Neural crest cell (in vitro differentiated cells): ENCODE measurements around the gene LATS2. TPM values are rescaled to one million over a fixed set of nuclear protein-coding genes. Genes with fewer than 3 reads are reported as not detected.
"Not testable (repeated sequence)": the region's sequence is repeated elsewhere in the genome, so short reads cannot be mapped to it uniquely, and the experiment has no call there.

Experiments used
- DNase-seq: peaks from one replicate; pipeline ENCODE4 v3.0.0; 2021; ENCODE audit warnings: low read depth, mixed read lengths, low spot score
- H3K27ac Mint-ChIP-seq: one replicate; pipeline ENCODE4 v1.8.0; 2021; ENCODE audit warnings: mild to moderate bottlenecking, mixed read lengths; ENCODE audit not compliant: unreplicated experiment
- H3K27me3 Mint-ChIP-seq: 2 replicates; pipeline ENCODE4 v1.8.0; 2021; ENCODE audit warnings: low read depth, mild to moderate bottlenecking, mixed read lengths
- H3K36me3 Mint-ChIP-seq: 2 replicates; pipeline ENCODE4 v1.8.0; 2021; ENCODE audit warnings: low read depth, mild to moderate bottlenecking, mixed read lengths
- H3K4me1 Mint-ChIP-seq: 2 replicates; pipeline ENCODE4 v1.8.0; 2021; ENCODE audit warnings: mixed read lengths
- H3K4me3 Mint-ChIP-seq: one replicate; pipeline ENCODE4 v1.8.0; 2021; ENCODE audit warnings: mild to moderate bottlenecking, mixed read lengths
- H3K9me3 Mint-ChIP-seq: 2 replicates; pipeline ENCODE4 v1.8.0; 2021; ENCODE audit warnings: mixed read lengths
- total RNA-seq: library from RNA; stranded (reverse); gene quantifications from 2 replicates; pipeline ENCODE4 v1.2.1, GENCODE V29; 2021
- TF ChIP-seq, protein P1 (sequence below): fragments of 200-600 bp; sonication (generic); conservative IDR thresholded peaks from 2 replicates; pipeline ENCODE4 v1.5.0; 2021; ENCODE audit warnings: antibody characterized with exemption, mild to moderate bottlenecking

Gene LATS2
- total RNA-seq, 1 donor from 2014 or later, result 26.2 TPM

DNA sequence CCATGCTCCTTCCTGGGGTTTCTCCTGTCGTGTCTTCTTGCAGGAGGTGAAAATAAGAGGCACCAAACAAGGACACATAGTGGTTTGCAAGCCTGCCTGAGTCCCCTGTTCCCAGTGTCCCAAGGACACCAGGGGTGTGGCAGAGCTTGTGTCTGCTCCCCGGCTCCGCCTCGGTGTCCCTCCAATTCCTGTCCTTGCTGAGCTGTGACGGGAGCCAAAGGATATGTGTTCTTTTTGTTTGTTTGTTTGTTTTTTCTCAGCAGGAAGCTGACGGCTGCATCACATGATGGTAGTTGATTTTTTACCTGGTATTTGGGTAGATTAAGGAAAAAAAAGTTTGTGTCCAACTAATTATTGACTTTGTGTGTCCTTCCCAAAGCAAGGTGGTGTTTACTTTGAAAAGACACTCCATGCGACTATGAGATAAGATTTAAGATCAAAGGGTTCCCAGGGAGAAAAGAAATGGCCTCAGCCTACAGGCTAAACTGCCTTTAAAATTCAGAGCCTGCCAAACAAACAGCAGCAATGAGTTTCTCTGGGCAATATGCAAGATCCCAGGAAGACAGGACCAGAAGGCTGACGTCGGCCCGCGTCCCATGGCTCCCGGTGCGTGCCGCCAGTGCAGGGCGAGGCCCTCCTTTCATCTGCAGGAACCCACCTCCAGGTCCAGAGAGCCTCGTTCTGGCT lies 108.0 kb downstream of the LATS2 start:
- TF ChIP-seq, protein P1, sequence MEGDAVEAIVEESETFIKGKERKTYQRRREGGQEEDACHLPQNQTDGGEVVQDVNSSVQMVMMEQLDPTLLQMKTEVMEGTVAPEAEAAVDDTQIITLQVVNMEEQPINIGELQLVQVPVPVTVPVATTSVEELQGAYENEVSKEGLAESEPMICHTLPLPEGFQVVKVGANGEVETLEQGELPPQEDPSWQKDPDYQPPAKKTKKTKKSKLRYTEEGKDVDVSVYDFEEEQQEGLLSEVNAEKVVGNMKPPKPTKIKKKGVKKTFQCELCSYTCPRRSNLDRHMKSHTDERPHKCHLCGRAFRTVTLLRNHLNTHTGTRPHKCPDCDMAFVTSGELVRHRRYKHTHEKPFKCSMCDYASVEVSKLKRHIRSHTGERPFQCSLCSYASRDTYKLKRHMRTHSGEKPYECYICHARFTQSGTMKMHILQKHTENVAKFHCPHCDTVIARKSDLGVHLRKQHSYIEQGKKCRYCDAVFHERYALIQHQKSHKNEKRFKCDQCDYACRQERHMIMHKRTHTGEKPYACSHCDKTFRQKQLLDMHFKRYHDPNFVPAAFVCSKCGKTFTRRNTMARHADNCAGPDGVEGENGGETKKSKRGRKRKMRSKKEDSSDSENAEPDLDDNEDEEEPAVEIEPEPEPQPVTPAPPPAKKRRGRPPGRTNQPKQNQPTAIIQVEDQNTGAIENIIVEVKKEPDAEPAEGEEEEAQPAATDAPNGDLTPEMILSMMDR, result no peak
- Mint-ChIP-seq H3K4me3 (no peak overlapping the region), H3K36me3 (no peaks in the 10 kb centered on the region), H3K4me1 (no peaks in the 10 kb centered on the region), H3K9me3 (peaks cover 5% of the 10 kb centered on the region), H3K27me3 (peaks cover 6% of the 10 kb centered on the region), H3K27ac (no peak overlapping the region)
- DNase-seq, result no peak

DNA sequence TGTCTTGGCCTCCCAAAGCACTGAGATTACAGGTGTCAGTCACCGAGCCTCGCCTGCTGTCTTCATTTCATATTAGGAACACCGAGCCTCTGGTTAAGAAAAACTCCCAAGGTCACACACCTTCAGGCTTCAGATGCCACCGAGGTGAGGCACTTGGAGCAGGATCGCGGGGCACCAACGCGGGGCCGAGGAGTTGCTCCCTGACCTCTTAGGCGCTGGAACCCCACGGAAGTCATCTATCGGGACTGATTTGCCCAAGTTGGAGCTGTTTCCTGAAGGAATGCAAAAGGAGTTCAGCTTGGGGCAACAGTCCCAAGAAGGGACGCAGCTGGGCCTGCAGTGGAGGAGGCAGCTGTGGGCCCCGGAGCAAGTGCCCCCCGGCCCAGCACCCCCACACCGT lies 108.5 kb downstream of the LATS2 start:
- H3K27me3 Mint-ChIP-seq, result peaks cover 11% of the 10 kb centered on the region
- TF ChIP-seq, protein P1, result no peak
- peaks cover 5% of the 10 kb centered on the region for H3K9me3 Mint-ChIP-seq
- H3K36me3 Mint-ChIP-seq, result no peaks in the 10 kb centered on the region
- H3K4me1 Mint-ChIP-seq, result no peaks in the 10 kb centered on the region
- no peak overlapping the region for H3K4me3 Mint-ChIP-seq
- H3K27ac Mint-ChIP-seq, result no peak overlapping the region
- DNase-seq, result no peak

DNA sequence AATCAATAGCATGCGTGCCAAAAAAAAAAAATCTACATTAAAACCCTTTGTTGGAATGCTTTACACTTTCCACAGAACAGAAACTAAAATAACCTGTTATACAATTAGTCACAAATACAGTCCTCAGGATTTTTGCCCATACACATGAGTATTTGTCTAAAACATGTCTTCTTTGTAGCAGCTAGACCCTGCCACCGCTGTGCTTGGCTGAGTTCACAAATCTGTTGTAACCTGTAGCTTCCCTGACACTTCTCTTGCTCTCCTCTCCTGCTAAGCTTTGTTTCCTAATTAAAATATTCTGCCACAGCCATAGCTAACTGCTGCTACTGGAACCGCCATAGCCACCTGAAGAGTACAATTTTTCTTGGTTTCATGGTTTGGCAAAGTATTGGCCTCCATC lies 113.4 kb downstream of the LATS2 start:
- not testable (repeated sequence) for DNase-seq, H3K27ac Mint-ChIP-seq, H3K9me3 Mint-ChIP-seq, H3K36me3 Mint-ChIP-seq, H3K4me1 Mint-ChIP-seq, H3K4me3 Mint-ChIP-seq
- H3K27me3 Mint-ChIP-seq, result peaks cover 48% of the 10 kb centered on the region

DNA sequence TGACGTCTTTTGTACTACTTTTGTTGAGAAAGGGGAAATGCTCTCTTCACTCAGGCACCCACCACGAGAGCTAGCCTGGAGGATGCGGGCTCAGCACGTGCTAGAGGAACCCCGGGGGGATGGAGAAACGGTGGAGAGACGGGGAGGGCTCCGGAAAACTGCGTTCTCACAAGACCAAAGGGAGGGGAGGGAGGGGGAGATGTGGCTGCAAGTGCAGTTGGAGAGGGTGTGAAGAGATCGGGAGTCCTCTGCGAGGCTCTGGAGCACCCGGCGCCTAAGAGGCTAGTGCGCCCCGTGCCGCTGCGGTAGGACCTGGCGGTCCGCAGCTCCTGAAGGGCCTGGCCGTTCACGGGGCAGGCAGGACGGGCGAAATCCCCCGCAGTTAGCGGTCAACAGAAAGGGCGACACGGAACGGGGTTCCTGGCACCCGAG lies 115.4 kb downstream of the LATS2 start:
- no peak overlapping the region for H3K4me3 Mint-ChIP-seq
- peaks cover 6% of the 10 kb centered on the region for H3K4me1 Mint-ChIP-seq
- H3K9me3 Mint-ChIP-seq, result peaks cover 7% of the 10 kb centered on the region
- no peak for DNase-seq
- no peaks in the 10 kb centered on the region for H3K36me3 Mint-ChIP-seq
- H3K27me3 Mint-ChIP-seq, result peaks cover 48% of the 10 kb centered on the region
- H3K27ac Mint-ChIP-seq, result no peak overlapping the region
- TF ChIP-seq, protein P1, result no peak

DNA sequence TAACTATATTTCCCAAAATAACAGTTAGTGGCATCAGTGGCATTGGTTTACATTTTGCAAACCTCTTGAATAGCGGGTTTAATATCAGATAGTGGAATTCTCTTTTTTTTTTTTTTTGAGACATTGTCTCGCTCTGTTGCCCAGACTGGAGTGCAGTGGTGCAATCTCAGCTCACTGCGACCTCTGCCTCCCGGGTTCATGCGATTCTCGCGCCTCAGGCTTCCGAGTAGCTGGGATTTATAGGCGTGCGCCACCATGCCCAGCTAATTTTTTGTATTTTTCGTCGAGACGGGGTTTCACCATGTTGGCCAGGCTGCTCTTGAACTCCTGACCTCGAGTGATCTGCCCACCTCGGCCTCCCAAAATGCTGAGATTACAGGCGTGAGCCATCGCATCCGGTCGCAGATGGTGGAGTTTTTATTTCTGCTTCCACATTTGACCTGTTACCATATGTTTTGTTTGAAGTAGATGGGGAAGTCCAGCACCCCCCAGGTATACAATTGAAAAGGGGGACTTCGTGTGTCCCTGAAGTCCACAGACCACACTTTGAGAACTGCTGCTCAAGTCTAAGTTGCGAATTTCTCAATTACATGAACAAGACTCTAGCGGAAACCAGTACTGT lies 118.3 kb downstream of the LATS2 start:
- no peak overlapping the region for H3K27ac Mint-ChIP-seq
- H3K9me3 Mint-ChIP-seq, result peaks cover 2% of the 10 kb centered on the region
- TF ChIP-seq, protein P1, result no peak
- no peak overlapping the region for H3K4me3 Mint-ChIP-seq
- peaks cover 6% of the 10 kb centered on the region for H3K4me1 Mint-ChIP-seq
- DNase-seq, result no peak
- H3K27me3 Mint-ChIP-seq, result peaks cover 39% of the 10 kb centered on the region
- no peaks in the 10 kb centered on the region for H3K36me3 Mint-ChIP-seq

DNA sequence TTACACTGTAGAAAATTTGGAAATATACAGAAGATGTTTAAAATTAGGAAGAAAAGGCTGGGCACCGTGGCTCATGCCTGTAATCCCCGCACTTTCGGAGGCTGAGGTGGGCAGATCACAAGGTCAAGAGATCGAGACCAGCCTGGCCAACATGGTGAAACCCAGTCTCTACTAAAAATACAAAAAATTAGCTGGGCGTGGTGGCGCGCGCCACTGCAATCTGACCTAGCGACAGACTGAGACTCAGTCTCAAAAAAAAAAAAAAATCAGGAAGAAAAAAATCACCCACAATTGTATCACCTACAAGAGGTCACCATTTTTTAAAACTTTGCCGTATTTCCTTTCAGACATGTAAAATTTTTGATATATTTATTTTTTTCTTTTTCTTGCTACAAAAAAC lies 120.9 kb downstream of the LATS2 start:
- H3K27ac Mint-ChIP-seq, H3K4me1 Mint-ChIP-seq, H3K36me3 Mint-ChIP-seq, H3K9me3 Mint-ChIP-seq, H3K4me3 Mint-ChIP-seq, DNase-seq: not testable (repeated sequence)
- peaks cover 15% of the 10 kb centered on the region for H3K27me3 Mint-ChIP-seq
